Fibroblast of the conjunctiva (primary cell): ENCODE results near the gene AAK1.
"Not testable (repeated sequence)": the region's sequence is repeated elsewhere in the genome, so short reads cannot be mapped to it uniquely, and the experiment has no call there.

Experiments used
- DNase-seq: peaks from one replicate; pipeline ENCODE4 v3.0.0-alpha.2; 2010; ENCODE audit warnings: low read depth

Gene AAK1

DNA sequence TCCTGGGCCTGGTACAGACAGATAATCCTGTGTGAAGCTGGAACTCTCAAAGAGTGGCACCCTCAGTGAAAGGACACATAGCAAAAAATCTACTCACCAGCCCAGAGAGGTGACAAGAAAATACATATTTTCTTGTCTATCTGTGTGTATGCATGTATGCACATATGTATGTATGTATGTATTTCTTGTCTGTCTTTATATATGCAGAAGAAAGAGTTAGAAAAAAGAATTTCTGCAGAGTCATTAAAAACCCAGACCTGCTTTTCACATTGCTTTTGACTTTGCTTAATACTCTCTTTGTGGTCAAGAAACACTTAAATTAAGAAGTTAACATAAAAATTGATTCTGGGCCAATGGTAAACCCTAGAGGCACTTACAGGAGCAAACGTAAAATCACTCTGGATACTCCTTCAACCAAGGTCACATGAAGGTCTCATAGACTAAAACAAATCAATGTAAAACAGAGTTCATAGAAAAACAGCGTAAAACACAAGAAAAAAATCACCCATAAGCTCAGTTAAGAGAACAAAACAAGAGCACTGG, 16.5 kb upstream of the AAK1 start:
- no peak for DNase-seq

DNA sequence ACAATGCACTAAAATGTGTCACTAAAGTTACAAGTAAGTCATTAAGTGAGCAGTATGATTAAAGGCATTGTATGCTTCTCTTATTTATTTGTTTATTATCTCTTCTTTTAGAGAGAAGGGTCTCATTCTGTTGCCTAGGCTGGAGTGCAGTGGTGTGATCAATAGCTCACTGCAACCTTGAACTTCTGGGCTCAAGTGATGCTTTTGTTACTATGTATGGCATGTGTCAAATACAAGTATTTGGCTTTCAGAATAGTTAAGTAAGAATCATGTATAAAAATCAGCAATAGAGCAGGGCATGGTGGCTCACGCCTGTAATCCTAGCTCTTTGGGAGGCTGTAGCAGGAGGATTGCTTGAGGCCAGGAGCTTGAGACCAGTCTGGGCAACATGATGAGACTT, 15.8 kb upstream of the AAK1 start:
- no peak for DNase-seq

DNA sequence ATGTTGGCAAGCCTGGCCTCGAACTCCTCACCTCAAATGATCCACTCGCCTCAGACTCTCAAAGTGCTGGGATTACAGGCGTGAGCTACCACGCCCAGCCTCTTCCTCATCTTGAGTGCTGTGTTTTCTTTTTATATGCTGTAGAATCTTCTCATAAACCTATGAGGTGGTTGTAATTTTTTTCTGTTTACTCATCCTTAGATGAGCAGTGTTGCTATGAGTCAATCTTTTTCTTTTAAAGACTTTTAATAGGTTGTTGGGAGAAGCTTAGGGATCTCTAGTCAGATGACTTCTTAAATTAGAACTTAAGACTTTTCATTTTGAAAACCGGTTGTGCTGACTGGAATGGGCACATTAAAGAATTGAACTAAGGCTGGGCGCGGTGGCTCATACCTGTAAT, 8.7 kb upstream of the AAK1 start:
- no peak for DNase-seq

DNA sequence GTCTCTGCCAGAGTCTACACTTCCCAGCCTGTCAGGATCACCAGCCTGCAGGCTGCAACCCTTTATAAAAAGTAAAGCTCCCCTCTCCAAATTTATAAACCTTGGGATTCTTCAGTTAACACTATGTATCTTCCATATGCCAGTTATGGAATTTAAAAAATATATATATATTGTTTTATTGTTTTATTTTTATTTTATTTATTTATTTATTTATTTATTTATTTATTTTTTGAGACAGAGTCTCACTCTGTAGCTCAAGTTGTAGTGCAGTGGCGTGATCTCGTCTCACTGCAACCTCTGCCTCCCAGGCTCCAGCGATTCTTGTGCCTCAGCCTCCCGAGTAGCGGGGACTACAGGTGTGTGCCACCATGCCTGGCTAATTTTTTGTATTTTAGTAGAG, 3.7 kb upstream of the AAK1 start:
- not testable (repeated sequence) for DNase-seq

DNA sequence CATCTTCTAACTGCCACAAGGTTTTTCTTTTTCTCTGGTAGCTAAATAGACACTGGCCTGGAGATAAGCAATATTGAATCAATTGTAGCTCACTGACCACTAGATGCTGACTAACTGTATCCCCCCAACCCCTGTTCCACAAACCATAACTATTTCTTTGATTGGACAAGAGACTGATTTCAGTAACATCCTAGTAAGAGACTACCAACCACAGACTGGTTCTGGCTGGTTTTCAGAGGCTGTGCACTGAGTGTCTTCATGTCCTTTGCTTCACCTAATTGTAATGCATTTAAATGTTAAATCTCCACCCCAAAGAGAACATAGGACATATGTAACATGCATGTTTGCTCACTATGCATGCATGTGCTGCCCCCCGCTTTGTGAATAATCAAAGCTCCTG, 3.2 kb upstream of the AAK1 start:
- DNase-seq = no peak

DNA sequence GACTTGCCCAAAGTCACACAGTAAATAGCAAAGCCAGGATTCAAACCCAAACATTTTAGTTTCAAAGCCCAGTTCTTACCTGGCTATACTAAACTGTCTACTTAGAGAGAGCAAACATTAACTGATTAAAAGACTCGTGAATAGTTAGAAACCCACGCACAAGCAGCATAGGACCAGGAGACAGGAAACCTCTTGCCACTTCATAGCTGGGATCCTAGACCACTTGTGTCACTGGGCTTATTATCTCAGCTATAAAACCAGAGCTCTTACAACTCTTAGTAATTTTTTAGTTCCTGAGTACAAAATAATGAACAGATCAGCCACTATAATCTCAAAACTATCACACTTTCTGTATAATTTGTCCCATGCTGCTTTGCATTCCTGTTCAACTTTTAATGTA, 2.4 kb upstream of the AAK1 start:
- no peak for DNase-seq

DNA sequence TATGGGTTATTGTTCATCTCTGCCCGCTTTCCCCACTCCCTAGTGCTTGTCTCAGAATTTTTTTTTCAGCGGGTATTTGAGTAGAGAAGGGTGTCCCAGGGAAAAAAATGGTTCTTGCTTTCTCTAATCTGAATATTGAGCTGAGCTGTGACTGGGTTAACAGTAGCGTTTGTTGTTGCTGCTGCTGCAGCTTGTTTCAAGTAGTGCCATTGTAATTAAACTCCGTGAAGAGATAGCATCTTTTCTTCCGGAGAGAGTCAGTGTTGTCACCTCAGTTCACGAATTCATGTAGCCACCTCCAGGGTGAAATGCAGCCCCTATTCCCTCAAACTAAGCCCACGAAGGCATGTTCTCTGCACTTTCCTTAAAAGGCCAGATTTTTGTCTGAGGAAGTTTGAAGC, 1.5 kb upstream of the AAK1 start:
- DNase-seq = no peak

DNA sequence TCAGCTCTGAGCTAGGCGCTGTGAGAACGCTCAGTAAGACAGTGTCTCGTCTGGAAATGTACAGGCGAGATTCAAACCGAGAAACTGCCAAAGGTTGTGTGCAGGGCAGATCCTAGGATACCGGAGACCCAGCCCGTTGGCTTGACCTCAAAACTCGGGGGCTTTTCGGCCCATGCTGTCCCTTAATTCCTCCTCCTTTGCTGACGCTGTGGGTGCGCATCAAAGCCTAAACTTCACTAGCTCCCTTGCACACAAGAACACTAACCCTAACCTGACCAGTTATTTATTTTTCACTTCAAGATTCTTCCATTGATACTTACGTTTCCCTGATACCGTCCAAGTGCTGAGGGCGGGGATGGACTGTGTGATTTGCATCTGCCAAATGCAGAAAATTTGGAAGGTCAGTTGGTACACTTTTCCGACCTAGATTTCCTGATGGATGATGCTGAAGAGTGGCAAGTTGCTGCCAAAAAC, 1.0 kb upstream of the AAK1 start:
- DNase-seq = no peak

DNA sequence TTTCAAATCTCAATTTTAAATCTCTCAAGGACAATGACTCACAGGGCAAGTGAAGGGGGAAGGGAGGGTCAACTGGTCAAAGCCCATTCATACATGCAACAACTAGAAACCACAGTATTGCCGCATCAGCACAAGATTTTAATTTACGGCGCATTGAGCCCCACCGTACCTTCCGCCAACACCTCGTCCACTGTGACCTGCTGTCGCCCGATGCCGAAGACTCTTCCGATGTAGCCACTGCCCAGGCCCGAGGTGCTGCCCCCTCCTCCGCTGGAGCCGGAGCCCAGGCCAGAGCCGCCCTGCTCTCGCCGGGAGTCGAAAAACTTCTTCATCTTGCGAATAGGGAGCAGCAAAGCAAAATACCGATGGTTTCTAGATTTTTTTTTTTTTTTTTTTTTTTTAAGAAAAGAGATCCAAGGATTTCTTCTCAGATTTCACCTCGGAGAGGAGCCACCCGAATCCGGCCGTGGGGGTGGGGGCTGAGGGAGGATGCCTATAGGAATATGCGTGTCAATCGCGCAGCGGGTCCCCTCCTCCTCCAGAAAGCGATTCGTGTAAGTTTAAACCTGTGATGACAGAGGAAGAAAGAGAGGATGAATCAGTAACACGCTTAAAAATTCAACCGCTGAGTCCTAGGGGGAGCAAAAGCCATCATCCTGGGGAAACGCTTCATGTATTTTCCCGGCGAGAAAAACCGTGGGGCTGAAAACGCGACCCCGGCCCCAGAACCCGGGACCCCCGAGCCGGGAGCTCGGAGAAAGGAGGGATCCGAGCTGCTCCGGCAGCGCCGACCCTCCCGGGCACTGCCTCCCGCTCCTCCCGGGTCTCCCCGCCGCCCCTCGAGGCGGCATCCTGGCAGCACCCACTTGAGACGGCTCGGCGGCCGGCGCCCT, 584 bp downstream of the AAK1 start:
- peak; percentile 85 for DNase-seq

DNA sequence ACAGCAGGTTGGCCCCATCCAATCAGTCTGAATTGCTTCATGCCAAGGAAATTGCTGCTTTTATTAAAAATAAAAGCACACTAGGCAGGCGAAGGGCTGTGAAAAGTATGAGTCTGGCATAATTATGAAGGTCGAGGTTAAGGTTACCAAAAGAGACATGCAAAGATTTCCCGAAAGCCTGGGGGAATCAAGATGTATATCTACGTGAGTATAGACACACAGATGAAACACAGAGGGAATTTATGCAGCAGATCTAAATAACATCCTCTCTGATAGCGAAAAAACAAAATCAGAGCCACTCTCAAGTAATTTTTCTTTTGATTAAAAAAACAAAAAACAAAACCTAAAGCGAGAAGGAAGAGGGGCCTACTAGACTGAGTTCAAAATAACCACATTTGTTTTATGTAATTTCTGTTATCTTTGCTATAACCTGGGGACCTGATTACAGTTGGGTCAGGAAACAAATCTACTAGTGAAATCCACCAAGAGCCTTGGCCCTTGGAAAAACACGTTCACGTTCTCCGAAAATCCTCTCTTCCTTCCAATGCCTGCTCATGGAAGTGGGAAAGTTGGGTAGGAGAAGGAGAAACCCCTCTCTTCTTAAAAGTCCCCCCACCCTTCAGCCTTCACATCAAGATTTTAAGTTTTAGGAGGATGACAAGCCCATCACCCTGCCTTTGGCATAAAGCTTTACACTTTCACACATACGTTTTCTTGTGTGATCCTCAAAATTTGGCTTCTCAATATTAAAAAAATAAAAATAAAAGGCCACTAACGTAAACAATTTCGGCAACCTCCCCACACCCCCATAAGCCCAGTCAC, 1.4 kb downstream of the AAK1 start:
- no peak for DNase-seq

DNA sequence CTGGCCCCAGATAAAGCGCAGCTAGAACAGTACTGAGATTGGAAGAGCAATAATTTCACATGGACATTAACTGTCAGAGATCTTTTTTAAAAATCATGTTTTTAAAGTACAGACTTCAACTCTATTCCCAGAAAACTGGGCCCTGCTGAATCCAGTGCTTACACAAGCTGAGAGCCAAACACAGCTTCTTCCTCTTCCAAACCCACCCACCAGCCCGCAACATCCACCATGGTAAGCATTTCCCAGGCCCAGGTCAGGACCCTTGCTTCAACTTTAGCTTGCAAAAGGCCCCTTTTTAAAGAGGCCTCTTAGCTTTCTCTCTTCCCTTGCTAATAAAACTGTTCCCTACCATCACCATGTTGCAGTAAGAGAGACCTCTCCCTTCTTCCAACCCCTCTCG, 2.1 kb downstream of the AAK1 start:
- DNase-seq = no peak

DNA sequence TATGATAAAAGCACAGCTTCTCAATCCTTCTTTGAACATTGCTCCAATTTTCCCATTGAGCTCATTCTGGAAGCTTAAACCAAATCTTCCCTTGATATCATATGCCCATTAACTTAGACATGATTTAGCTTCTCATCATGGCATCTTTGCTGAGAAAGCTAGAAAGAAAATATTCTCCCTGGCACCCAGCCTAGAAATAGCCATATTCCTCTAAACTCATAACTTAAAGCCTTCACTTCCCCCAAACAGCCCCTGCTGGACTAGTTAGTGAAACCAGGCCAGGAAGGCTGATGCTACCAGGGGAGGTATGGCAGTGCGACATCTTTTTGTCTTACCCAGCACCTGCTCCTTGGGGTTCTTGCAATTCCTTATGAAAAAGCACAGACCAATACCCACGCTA, 4.3 kb downstream of the AAK1 start:
- DNase-seq = no peak

DNA sequence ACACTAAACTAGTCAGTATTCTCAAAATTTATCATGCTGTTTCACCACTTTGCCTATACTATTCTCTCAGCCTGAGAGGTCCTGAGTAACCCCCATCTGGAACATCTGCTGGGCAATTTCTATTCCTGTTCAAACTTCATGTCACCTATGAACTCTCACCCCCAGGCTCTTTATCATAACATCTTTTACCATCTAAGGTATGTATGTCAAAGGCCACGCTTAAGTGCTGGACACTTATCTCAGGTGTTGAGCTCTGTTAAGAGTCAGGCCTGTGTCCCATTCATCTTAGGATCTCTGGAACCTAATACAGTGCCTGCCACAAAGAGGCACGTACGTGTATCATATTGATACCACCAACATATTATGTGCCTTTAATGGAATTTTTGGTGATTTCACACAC, 4.9 kb downstream of the AAK1 start:
- no peak for DNase-seq

DNA sequence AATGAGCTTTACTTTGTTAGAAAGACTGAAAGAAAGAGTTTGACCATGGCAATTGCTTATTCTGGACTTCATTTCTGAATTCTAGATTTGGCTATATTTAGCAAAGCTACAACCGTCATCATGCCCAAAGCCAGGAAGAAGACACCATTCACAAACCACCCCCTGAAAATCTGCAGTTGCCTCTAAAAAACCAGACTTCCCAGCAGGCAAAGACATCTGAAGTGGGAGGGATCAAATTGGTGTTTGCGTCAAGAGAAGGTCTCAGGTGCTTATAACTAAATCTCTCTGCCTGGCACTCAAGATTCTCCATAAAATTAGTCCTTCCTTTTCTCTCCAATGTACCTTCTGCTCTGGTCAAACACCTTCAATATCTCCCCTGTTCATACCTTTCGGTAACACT, 5.6 kb downstream of the AAK1 start:
- no peak for DNase-seq

DNA sequence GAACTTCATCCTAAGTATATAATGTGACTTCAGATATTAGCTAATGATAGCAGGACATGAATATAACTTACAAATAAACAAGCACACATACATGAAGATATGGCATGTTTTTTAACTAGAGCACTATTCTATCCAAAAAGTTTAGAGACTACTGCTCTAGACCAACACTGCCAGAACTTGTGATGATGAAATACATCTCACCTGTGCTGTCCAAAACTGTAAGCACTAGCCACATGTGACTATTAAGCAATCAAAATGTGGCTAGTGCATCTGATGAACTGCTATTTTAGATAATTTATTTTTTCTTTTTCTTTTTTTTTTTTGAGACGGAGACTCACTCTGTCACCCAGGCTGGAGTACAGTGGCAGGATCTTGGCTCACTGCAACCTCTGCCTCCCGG, 7.1 kb downstream of the AAK1 start:
- DNase-seq = no peak

DNA sequence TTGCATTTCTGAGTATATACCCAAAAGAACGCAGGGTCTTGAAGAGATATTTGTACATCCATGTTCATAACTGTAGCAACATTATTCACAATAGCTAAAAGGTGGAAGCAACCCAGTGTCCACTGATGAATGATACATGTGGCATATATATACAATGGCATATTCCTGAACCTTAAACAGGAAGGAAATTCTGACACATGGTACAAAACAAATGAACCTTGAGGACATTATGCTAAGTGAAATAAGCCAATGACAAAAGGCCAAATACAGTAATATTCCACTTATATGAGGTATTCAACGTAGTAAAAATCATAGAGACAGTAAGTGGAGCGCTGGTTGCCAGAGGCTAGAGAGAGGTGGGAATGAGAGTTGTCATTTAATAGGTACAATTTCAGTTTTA, 8.1 kb downstream of the AAK1 start:
- DNase-seq = no peak

DNA sequence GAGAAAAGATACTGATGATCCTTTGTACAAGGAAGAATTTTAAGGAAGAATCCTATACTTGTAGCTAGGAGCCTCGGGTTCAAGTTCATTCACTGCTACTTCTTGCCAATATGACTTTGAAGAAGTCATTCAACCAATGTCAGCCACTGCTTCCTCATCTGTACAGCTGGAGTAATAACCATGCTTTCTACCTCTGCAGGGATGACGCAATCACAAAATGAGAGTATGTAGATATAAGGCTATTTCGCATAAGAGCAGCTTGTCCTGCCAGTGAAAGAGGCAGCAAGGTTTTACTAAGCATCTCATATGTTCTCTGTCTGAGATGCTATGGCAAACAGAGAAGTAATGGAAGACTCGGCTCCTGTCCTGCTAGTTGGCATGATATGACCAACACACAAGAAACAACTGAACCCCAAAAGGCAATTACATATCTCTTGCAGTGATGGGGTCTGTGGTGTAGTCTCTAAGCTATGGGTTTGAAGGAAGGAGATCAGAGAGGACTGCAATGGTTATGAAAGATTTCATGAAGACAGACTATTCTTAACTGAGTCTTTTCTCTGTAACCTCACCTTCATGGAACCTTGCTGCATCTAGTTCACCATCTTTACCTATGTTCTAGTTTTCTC, 9.2 kb downstream of the AAK1 start:
- DNase-seq = no peak

DNA sequence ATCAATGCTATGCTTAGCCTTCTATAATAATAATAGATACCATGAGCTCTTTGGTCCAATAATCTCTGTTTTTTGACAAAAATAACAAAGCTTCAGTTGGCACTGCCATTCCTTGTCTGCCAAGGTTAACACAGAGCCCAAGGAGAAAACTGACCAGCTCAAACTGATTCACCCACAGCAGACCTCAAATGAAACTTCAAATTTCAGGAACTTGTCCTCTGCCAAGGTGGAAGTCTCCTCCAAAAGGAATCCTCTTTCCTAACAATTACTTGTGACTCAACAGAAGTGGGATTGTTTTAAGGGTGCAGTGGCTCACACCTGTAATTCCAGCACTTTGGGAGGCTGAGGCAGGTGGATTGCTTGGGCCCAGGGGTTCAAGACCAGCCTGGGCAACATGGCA, 12.1 kb downstream of the AAK1 start:
- no peak for DNase-seq

DNA sequence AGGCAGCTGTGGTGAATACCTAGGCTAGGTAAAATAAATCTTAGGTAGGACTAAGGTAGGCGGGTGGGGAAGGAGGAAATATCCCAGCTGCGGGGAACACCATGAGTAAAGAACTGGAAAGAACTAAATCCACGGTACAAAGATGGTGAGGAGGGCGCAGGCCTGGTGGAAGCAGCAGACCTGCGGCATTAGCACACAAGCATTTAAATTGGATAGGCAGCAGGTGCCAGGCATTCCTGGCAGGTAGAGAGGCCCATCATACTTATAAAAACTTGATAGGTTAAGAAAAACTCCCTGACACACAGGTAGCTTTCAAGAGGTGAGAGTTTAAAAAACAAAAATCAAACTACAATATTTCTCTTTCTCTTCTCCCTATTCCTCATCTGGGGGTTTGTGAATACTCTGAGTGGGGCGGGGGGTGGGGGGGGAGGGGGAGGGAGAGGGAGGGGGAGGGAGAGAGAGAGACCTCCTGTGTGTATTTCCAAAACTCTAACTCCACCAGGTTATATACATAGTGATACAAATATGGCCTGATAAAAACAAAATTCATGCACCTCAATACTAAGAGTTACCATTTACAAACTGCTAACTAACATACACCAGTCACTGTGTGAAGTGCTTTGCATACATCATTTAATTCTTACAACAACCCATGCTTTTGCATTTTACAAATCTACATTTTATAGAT, 13.5 kb downstream of the AAK1 start:
- no peak for DNase-seq

DNA sequence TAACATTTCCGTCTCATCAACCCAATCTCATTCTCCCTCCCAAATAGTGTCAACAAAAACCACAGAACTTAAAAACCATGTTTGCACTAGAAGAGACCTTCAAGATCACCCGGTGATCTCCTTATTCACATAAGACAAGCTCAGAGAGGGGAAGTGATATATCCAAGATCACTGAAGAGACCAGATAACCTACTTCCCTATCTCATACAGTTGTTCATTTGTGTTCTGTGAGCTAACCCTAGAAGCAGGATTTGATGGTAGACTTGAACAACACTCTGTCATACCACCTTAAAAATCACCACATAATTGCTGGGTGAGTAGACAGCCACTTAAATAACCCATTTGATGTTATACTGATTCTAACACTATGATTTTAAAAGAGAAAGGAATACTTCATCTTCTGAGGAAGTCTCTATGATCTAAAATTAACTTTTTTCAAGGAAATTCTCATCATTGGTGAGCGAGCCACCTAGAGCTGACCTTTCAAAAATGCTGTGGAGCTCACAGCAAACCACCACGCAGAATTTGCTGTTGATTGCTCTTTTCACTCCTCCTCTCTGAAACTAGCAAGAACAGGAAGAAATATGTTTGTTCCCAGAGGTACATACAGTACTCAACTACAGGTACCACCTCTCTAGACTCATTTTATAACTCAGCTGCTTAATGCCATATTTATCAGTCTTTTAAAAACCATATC, 15.1 kb downstream of the AAK1 start:
- DNase-seq = no peak

DNA sequence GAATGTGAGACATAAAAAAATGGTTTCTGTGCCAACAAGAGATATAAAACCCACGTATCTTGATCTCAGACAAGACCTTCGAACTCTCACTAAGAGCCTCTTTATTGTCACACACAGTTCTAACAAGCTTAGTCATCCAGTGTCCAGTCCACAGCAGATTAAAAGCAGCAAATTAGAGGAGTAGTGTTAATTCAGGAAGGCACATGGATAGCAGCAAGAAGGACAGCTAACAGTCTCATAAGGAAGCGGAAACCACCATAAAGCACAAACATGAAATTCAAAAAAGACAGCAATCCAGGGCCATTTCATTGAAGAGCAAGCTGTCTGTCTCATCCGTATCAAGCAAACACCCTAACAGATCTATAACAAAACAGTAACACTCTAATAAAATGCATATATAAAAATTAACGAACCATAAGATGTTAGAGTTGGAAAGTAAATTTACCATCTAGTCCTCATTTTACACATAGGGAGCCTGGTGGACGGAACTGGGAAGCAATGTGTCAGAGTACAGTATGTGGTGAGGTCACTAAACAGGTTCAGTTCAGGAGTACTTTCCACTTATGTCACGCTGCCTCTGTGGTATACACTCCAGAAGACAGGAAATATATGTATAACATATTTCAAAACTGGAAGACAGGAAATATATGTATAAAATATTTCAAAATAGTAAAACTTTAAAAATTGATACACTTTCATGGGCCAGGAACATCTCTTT, 18.3 kb downstream of the AAK1 start:
- DNase-seq = no peak
